LNCAP (cell line): ENCODE data around the gene SATL1.

Experiments used
- TF ChIP-seq, protein P1 (sequence below): fragments of 450-650 bp; IDR thresholded peaks from 2 replicates; pipeline ENCODE4 v1.5.1; 2017; ENCODE audit warnings: mild to moderate bottlenecking

SATL1 gene

DNA sequence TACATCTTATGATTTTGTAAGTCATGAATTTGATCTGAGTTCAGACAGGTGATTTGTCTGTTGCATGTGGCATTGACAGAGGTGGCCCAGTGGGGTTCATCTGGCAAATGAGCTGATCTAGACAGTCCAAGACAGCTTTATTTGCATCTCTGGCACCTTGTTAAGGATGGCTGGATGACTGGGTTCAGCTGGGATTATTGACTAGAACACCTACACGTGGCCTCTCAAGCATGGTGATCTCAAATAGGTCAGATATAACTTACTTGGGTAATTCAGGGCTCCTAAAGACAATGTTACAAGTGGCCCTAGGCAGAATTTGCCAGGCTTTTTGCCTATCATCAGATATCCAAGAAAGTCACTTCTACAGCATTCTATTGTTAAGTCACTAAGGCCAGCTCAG, 192.0 kb downstream of the SATL1 start:
- TF ChIP-seq, protein P1, sequence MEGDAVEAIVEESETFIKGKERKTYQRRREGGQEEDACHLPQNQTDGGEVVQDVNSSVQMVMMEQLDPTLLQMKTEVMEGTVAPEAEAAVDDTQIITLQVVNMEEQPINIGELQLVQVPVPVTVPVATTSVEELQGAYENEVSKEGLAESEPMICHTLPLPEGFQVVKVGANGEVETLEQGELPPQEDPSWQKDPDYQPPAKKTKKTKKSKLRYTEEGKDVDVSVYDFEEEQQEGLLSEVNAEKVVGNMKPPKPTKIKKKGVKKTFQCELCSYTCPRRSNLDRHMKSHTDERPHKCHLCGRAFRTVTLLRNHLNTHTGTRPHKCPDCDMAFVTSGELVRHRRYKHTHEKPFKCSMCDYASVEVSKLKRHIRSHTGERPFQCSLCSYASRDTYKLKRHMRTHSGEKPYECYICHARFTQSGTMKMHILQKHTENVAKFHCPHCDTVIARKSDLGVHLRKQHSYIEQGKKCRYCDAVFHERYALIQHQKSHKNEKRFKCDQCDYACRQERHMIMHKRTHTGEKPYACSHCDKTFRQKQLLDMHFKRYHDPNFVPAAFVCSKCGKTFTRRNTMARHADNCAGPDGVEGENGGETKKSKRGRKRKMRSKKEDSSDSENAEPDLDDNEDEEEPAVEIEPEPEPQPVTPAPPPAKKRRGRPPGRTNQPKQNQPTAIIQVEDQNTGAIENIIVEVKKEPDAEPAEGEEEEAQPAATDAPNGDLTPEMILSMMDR: no peak
